Measurements from ENCODE around the gene KRT32.

DNA sequence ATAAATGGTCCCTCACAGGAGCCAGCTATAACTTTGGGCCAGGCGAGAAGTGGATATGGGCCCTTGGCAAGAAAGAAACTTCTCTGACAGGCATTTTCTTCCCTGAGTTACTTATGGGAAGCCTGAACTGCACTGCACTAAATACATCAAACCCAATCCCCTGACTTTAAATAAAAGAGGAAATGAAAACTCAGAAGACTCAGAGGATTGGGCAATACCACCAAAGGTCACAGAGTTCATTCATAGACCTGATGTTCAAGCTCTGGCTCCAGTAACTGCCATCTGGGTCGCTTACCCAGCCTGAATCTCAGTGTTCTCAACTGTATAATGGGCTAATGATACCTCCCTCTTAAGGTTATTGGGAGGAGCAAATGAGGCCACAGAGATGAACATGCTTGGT is 12.9 kb upstream of the KRT32 start:
- TF ChIP-seq ZNF565 (CRISPR knock-in tag; conservative IDR thresholded peaks at IDR 0.05; ENCODE audit: low read depth) (no peak), ISL1 (CRISPR knock-in tag; IDR thresholded peaks at IDR 0.05) (no peak), ZFP3 (CRISPR knock-in tag; IDR thresholded peaks at IDR 0.05) (no peak)

All from SK-N-SH treated with all-trans-retinoic acid at 6 μM for 48 hours (cell line).